ENCODE data around the gene TMEM61. TPM values are rescaled to one million over a fixed set of nuclear protein-coding genes. Genes with fewer than 3 reads are reported as not detected.

The TMEM61 gene
- total RNA-seq, 1 experiment from 2014 or later, result 0.95 TPM

DNA sequence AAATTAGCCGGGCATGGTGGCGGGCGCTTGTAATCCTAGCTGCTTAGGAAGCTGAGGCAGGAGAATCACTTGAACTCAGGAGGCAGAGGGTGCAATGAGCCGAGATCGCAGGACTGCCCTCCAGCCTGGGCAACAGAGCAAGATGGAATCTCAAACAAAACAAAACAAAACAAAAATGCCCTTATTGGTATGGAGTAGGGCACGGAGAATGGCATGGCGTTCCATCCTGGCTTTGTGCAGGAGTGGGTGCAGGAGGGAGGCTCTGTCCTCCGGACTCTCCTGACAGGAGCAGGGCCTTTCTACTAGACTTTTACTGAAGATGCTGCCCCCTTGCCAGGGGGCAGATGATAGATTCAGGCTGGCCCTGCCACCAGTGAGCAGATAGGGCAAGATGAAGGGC lies 1.0 kb downstream of the TMEM61 start:
- no peak overlapping the region for H3K9ac ChIP-seq (ENCODE audit: low read length)
- ChIA-PET CTCF (no interaction called here), POLR2A (ENCODE audit: unreplicated experiment) (no interaction called here)
- H3K4me3 ChIP-seq (ENCODE audit: low read length), result no peak overlapping the region; the same call in 1 of the 2 replicates
- no peaks in the 10 kb centered on the region for H3K9me3 ChIP-seq (ENCODE audit: low read length)
- no peaks in the 10 kb centered on the region for H3F3A ChIP-seq (ENCODE audit: low read length, unreplicated experiment)
- TF ChIP-seq EZH2 (IDR thresholded peaks at IDR 0.05; ENCODE audit: low read length, unreplicated experiment) (no peak), EZH2phosphoT487 (IDR thresholded peaks at IDR 0.05; ENCODE audit: borderline replicate concordance, low read length) (no peak)
- TF ChIP-seq, protein P1, sequence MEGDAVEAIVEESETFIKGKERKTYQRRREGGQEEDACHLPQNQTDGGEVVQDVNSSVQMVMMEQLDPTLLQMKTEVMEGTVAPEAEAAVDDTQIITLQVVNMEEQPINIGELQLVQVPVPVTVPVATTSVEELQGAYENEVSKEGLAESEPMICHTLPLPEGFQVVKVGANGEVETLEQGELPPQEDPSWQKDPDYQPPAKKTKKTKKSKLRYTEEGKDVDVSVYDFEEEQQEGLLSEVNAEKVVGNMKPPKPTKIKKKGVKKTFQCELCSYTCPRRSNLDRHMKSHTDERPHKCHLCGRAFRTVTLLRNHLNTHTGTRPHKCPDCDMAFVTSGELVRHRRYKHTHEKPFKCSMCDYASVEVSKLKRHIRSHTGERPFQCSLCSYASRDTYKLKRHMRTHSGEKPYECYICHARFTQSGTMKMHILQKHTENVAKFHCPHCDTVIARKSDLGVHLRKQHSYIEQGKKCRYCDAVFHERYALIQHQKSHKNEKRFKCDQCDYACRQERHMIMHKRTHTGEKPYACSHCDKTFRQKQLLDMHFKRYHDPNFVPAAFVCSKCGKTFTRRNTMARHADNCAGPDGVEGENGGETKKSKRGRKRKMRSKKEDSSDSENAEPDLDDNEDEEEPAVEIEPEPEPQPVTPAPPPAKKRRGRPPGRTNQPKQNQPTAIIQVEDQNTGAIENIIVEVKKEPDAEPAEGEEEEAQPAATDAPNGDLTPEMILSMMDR (conservative IDR thresholded peaks at IDR 0.05; ENCODE audit: low read depth, low read length), result no peak
- DNase-seq (no peak), ATAC-seq (no peak)
- no peaks in the 10 kb centered on the region for H3K79me2 ChIP-seq (ENCODE audit: low read length)
- H3K4me1 ChIP-seq (ENCODE audit: insufficient read depth, low read length), result peaks cover 11% of the 10 kb centered on the region
- H3K27ac ChIP-seq (ENCODE audit: low read length), result no peak overlapping the region
- no peaks in the 10 kb centered on the region for H3K27me3 ChIP-seq (ENCODE audit: low read length)
- no peak overlapping the region for H3K4me2 ChIP-seq (ENCODE audit: low read length)
- intact Hi-C loops (cut with micrococcal nuclease), result no loop called here
- no peak overlapping the region for H2AFZ ChIP-seq (ENCODE audit: low read length)
- no peaks in the 10 kb centered on the region for H3K9me2 ChIP-seq (replicated peaks; ENCODE audit: low read length)
- BruUV-seq (replicated peaks), result TSS peak; percentile 54
- H4K20me1 ChIP-seq (ENCODE audit: low read length), result no peaks in the 10 kb centered on the region
- no peaks in the 10 kb centered on the region for H3K36me3 ChIP-seq (ENCODE audit: low read depth, low read length)

DNA sequence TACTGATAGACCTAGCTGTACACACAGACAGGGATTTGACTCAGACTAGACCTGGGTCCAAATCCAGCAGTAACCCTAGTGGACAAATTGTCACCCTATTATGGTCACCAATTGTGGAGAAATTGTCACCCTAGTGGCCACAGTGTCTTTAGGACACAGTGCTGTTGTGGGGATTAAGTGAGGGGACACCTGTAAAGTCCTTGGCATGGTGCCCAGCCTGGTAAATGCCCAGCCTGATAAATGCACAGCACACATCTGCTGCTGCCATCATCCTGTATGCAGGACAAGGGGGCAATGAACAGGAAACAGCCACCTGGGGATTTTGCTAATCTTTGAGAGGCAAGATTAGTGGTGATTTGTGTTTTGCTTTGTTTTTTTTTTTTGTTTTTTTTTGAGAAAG lies 2.3 kb downstream of the TMEM61 start:
- no peak overlapping the region for H3K4me3 ChIP-seq (ENCODE audit: low read length)
- POLR2A ChIA-PET (ENCODE audit: unreplicated experiment), result no interaction called here
- DNase-seq (no peak), ATAC-seq (no peak)
- H3K9me3 ChIP-seq (ENCODE audit: low read length), result no peaks in the 10 kb centered on the region
- H3K9ac ChIP-seq (ENCODE audit: low read length), result no peak overlapping the region
- CTCF ChIA-PET, result no interaction called here
- no peaks in the 10 kb centered on the region for H3K27me3 ChIP-seq (ENCODE audit: low read length)
- no peaks in the 10 kb centered on the region for H3K9me2 ChIP-seq (replicated peaks; ENCODE audit: low read length)
- no peak overlapping the region for H3K27ac ChIP-seq (ENCODE audit: low read length)
- BruUV-seq (replicated peaks), result no TSS peak
- no peaks in the 10 kb centered on the region for H3F3A ChIP-seq (ENCODE audit: low read length, unreplicated experiment)
- H3K36me3 ChIP-seq (ENCODE audit: low read depth, low read length), result no peaks in the 10 kb centered on the region
- no peaks in the 10 kb centered on the region for H3K79me2 ChIP-seq (ENCODE audit: low read length)
- H2AFZ ChIP-seq (ENCODE audit: low read length), result no peak overlapping the region
- TF ChIP-seq EZH2 (IDR thresholded peaks at IDR 0.05; ENCODE audit: low read length, unreplicated experiment), result no peak
- no peak for TF ChIP-seq EZH2phosphoT487 (IDR thresholded peaks at IDR 0.05; ENCODE audit: borderline replicate concordance, low read length)
- TF ChIP-seq, protein P1 (conservative IDR thresholded peaks at IDR 0.05; ENCODE audit: low read depth, low read length), result 0 out of 2 replicates have a peak, but pooled peaks have one; percentile 24
- no peaks in the 10 kb centered on the region for H4K20me1 ChIP-seq (ENCODE audit: low read length)
- H3K4me1 ChIP-seq (ENCODE audit: insufficient read depth, low read length), result peaks cover 11% of the 10 kb centered on the region
- intact Hi-C loops (cut with micrococcal nuclease), result no loop called here
- no peak overlapping the region for H3K4me2 ChIP-seq (ENCODE audit: low read length)

DNA sequence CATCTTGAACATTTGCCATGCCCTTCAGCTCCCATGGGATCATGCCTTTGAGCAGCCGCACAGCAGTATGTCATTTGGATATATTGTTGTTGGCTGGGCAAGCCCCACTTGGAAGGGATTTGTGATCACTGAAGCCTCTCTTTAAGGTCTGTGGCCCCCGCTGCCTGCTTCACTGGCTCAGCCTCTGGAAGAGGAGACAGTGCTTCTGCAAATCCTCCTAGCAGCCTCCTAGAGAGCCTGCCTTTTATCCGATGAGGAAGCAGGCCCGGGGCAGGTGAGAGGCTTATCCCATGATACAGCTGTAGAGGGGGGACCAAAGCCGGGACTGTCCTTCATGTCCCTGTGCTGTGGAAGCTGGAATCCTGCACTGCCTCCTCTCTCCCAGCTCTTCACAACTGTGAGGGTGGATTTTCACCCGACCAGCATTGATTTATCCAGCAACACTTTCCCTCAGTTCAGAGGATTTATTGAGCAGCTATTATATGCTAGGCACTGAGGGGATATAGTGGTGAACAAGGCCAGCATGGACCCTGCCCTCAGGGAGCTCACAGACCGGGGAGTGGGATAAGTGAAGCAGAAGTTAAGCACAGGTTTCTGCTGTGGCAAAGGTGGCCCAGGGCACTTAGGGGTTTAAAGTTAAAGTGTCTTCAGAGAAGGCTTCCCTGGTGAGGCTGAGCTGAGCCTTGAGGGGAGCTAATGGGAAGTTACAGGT lies 3.9 kb downstream of the TMEM61 start:
- intact Hi-C loops (cut with micrococcal nuclease), result no loop called here
- H3K4me1 ChIP-seq (ENCODE audit: insufficient read depth, low read length), result peaks cover 6% of the 10 kb centered on the region
- H3K9me3 ChIP-seq (ENCODE audit: low read length), result no peaks in the 10 kb centered on the region
- ChIA-PET POLR2A (ENCODE audit: unreplicated experiment) (no interaction called here), CTCF (no interaction called here)
- no peaks in the 10 kb centered on the region for H3K79me2 ChIP-seq (ENCODE audit: low read length)
- H2AFZ ChIP-seq (ENCODE audit: low read length), result no peak overlapping the region
- H3F3A ChIP-seq (ENCODE audit: low read length, unreplicated experiment), result no peaks in the 10 kb centered on the region
- H3K27ac ChIP-seq (ENCODE audit: low read length), result no peak overlapping the region
- no peak overlapping the region for H3K4me2 ChIP-seq (ENCODE audit: low read length)
- H3K9me2 ChIP-seq (replicated peaks; ENCODE audit: low read length), result no peaks in the 10 kb centered on the region
- H3K9ac ChIP-seq (ENCODE audit: low read length), result no peak overlapping the region
- no peaks in the 10 kb centered on the region for H4K20me1 ChIP-seq (ENCODE audit: low read length)
- H3K4me3 ChIP-seq (ENCODE audit: low read length), result no peak overlapping the region
- no TSS peak for BruUV-seq (replicated peaks)
- no peaks in the 10 kb centered on the region for H3K36me3 ChIP-seq (ENCODE audit: low read depth, low read length)
- DNase-seq (no peak), ATAC-seq (no peak)
- no peak for TF ChIP-seq EZH2 (IDR thresholded peaks at IDR 0.05; ENCODE audit: low read length, unreplicated experiment)
- no peak for TF ChIP-seq EZH2phosphoT487 (IDR thresholded peaks at IDR 0.05; ENCODE audit: borderline replicate concordance, low read length)
- TF ChIP-seq, protein P1 (conservative IDR thresholded peaks at IDR 0.05; ENCODE audit: low read depth, low read length), result no peak
- no peaks in the 10 kb centered on the region for H3K27me3 ChIP-seq (ENCODE audit: low read length)

All from PC-3 (cell line).